Progenitor cell of endocrine pancreas (in vitro differentiated cells): ENCODE results near the gene TFF1. TPM values are rescaled to one million over a fixed set of nuclear protein-coding genes. Genes with fewer than 3 reads are reported as not detected.
A peak's percentile ranks its signal among the peaks of the same experiment; 100 is the strongest.

Source experiments
- DNase-seq: peaks from one replicate; pipeline ENCODE4 v3.0.0; 2021; ENCODE audit warnings: low spot score; ENCODE audit not compliant: unreplicated experiment
- H3K27ac Mint-ChIP-seq: 2 replicates; pipeline ENCODE4 v1.8.0; 2021; ENCODE audit warnings: mild to moderate bottlenecking, moderate library complexity, mixed read lengths
- H3K27me3 Mint-ChIP-seq: 2 replicates; pipeline ENCODE4 v1.8.0; 2021; ENCODE audit warnings: mixed read lengths
- H3K36me3 Mint-ChIP-seq: 2 replicates; pipeline ENCODE4 v1.8.0; 2022; ENCODE audit warnings: mixed read lengths; ENCODE audit not compliant: insufficient read depth
- H3K4me1 Mint-ChIP-seq: 2 replicates; pipeline ENCODE4 v1.8.0; 2021; ENCODE audit warnings: low read depth, mixed read lengths
- H3K4me3 Mint-ChIP-seq: 2 replicates; pipeline ENCODE4 v1.8.0; 2021; ENCODE audit warnings: low read depth, mild to moderate bottlenecking, moderate library complexity, mixed read lengths
- H3K9me3 Mint-ChIP-seq: 2 replicates; pipeline ENCODE4 v1.8.0; 2021; ENCODE audit warnings: low read depth, mixed read lengths
- total RNA-seq: library from RNA; stranded (reverse); gene quantifications from 2 replicates; pipeline ENCODE4 v1.2.1, GENCODE V29; 2021
- TF ChIP-seq, protein P1 (sequence below): fragments of 200-600 bp; sonication (generic); IDR thresholded peaks from one replicate; pipeline ENCODE4 v1.5.0; 2021; ENCODE audit warnings: antibody characterized with exemption, mild to moderate bottlenecking; ENCODE audit not compliant: unreplicated experiment

TFF1 gene
- total RNA-seq, 1 donor from 2014 or later: 0.77 TPM

GRCh38 chr21:42389449-42389835 lies 23.1 kb upstream of the TFF1 start:
- peak; percentile 53 for DNase-seq
- H3K9me3 Mint-ChIP-seq: peaks cover 3% of the 10 kb centered on the region
- H3K27ac Mint-ChIP-seq: peak overlapping the region; percentile 99
- H3K27me3 Mint-ChIP-seq: no peaks in the 10 kb centered on the region
- TF ChIP-seq, protein P1, sequence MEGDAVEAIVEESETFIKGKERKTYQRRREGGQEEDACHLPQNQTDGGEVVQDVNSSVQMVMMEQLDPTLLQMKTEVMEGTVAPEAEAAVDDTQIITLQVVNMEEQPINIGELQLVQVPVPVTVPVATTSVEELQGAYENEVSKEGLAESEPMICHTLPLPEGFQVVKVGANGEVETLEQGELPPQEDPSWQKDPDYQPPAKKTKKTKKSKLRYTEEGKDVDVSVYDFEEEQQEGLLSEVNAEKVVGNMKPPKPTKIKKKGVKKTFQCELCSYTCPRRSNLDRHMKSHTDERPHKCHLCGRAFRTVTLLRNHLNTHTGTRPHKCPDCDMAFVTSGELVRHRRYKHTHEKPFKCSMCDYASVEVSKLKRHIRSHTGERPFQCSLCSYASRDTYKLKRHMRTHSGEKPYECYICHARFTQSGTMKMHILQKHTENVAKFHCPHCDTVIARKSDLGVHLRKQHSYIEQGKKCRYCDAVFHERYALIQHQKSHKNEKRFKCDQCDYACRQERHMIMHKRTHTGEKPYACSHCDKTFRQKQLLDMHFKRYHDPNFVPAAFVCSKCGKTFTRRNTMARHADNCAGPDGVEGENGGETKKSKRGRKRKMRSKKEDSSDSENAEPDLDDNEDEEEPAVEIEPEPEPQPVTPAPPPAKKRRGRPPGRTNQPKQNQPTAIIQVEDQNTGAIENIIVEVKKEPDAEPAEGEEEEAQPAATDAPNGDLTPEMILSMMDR: no peak
- peaks cover 69% of the 10 kb centered on the region for H3K4me1 Mint-ChIP-seq
- H3K4me3 Mint-ChIP-seq: peak overlapping the region; percentile 50
- no peaks in the 10 kb centered on the region for H3K36me3 Mint-ChIP-seq

DNA sequence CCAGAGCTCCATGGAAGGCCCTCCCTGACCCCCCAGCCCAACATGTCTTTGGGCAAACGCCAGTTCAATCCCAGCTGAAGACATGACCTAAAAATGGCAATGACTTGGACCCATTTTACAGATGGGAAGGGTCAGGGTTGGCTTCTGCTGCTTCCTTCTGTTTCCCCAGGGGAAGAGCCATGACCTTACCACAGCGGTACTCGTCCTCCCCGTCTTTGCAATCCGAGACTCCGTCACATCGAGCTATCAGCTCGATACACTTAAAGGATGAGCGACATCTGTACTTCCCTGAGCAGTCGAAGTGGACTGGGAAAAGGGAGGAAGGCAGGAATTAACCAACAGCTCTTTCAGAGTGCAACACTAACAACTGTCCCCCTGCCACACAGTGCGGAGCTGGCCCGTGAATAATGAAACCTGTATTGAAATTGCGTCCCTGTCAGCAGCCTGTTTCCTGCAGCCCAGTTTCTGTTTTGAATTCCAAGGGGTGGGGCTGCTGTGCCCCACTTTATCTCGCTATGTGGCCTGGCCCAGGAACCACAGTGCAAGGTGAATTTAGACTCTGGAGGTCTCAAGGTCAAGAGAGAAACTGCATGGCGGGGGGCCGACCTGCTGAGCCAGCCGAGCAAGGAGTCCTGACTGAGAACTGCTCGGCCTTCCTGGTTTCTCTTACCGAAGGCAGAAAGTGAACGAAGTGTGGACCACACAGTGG lies 22.6 kb upstream of the TFF1 start:
- H3K9me3 Mint-ChIP-seq: peaks cover 3% of the 10 kb centered on the region
- peak overlapping the region; percentile 99 for H3K27ac Mint-ChIP-seq
- H3K27me3 Mint-ChIP-seq: no peaks in the 10 kb centered on the region
- peak overlapping the region; percentile 50 for H3K4me3 Mint-ChIP-seq
- peaks cover 72% of the 10 kb centered on the region for H3K4me1 Mint-ChIP-seq
- TF ChIP-seq, protein P1: no peak
- peak; percentile 47 for DNase-seq
- no peaks in the 10 kb centered on the region for H3K36me3 Mint-ChIP-seq

- H3K27me3 Mint-ChIP-seq: no peaks in the 10 kb centered on the region
- TF ChIP-seq, protein P1: no peak
- H3K36me3 Mint-ChIP-seq: no peaks in the 10 kb centered on the region
- no peak overlapping the region for H3K4me3 Mint-ChIP-seq
- peaks cover 69% of the 10 kb centered on the region for H3K4me1 Mint-ChIP-seq
- H3K27ac Mint-ChIP-seq: peak overlapping the region; percentile 99
- peaks cover 3% of the 10 kb centered on the region for H3K9me3 Mint-ChIP-seq
- no peak for DNase-seq
Observed at GRCh38 chr21:42387843-42388340, 21.6 kb upstream of the TFF1 start.

DNA sequence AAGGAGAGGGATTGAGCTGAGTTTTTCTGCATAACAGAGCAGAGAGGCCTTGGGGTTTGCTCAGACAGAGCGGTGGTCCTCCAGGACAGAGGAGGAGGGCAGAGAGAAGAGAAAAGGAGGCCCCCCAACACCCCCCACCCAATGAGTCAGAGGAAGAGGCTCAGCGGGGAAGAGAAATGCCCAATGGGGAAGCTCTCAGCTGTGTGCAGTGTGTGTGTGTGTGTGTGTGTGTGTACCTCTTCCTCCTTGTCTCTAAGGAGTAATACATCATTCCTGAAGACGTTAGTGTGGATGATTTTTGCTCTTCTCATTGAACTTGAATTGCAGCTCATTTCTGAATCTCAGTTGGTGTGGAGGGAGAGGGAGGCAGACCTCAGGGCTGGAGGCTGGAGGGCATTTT lies 20.8 kb upstream of the TFF1 start:
- Mint-ChIP-seq H3K4me3 (no peak overlapping the region), H3K9me3 (peaks cover 3% of the 10 kb centered on the region), H3K27ac (peak overlapping the region; percentile 99), H3K27me3 (no peaks in the 10 kb centered on the region), H3K36me3 (peaks cover 3% of the 10 kb centered on the region), H3K4me1 (peaks cover 64% of the 10 kb centered on the region)
- TF ChIP-seq, protein P1: no peak
- no peak for DNase-seq

GRCh38 chr21:42386034-42386591 lies 19.8 kb upstream of the TFF1 start:
- no peak overlapping the region for H3K4me3 Mint-ChIP-seq
- DNase-seq: no peak

More at GRCh38 chr21:42386034-42386591, 19.8 kb upstream of the TFF1 start:
- no peak overlapping the region for H3K27ac Mint-ChIP-seq
- H3K36me3 Mint-ChIP-seq: peaks cover 7% of the 10 kb centered on the region
- no peaks in the 10 kb centered on the region for H3K27me3 Mint-ChIP-seq
- no peaks in the 10 kb centered on the region for H3K9me3 Mint-ChIP-seq
- TF ChIP-seq, protein P1: no peak
- peaks cover 54% of the 10 kb centered on the region for H3K4me1 Mint-ChIP-seq
